SKM-1 (cell line): ENCODE results near the gene NCKAP5.

Experiments used
- DNase-seq: peaks from one replicate; lab custom pipeline; 2025; ENCODE audit not compliant: unreplicated experiment; lab: John Stamatoyannopoulos, UW

NCKAP5 gene

DNA sequence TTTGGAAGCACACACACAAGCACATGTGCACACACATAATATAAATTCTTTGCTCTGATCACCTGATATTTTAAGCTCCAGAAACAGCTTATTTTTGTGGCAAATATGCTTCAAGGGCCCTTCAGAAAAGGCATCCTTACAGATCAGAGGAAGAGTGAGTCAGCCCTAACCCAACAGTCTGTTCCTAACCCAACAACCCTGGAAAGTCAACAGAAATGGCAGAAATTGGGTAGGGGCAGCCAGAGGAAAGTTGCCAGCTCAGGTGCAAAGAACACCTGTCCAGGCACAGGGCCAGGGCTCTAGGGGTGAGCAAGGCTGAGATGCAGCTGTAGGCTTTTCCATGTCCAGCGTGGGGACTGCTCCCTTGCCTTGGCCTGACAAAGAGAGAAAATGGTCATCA lies 6.4 kb upstream of the NCKAP5 start:
- DNase-seq, result no peak

DNA sequence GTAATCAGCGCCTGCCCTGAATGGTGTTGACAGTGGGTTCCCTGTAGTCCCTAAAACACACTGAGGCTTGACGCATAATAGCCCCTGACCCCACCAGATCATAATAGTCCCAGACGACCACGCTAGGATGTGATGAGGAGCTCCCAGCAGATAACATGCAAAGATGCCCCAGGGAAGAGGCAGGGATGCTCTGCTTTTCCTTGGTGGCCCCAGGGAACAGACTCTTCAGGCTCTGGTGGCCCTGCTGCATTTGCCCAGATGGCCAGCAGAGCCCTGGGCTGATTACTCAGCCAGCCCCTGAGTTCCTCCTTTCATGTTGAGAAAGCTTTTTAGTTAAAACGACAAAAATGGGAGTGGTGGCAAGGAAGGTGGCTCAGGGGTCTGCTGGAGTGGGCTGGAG lies 5.9 kb upstream of the NCKAP5 start:
- DNase-seq, result no peak

DNA sequence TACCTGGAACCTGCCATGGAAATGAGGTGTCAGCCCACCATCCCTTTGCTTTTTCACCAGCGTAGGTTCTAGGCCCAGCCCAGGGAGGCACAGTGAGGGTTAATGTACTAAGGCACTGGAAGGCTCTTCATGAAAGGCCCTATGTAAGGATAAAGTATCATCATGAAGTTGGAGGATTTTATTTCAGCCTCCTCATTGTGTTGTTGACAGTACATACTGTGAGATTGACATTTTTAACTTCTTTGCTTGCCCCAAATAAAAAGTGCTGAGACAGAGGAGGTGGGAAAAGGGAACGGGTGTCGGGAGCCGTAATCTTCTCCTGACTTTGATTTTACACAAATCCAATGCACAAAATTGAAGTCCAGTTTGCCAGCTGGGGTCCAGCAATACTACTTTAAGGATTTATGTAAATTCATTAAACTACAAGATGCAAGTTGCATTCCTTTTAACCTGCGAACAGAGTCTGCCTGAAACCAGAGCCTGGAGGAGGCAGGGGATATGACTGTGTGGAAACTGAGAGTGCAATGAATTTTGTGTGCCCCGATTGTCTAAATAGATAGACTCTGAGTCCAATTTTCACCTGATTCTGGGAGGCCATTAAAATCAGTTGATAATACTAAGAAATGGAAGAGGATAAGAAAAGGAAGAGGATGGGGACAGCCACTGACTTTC lies 5.4 kb upstream of the NCKAP5 start:
- DNase-seq, result no peak

DNA sequence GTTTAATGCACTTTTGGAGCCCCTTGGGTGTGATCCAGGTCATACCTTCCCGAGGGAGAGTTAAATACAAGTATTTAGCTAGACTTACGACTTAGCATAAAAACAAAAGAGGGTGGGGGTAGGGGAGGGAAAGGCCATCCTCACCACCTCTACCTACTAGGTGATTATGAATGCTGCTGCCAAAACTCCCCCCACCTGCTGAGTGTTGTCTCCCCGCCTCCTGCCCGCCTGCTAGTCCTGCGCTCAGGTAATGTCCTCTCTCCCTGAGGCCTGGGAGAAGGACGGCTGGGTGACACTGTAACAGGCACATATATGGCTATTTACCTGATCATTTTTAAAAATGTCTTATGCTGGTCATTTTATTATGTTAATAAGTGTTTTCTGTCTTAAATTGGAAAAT lies 3.0 kb upstream of the NCKAP5 start:
- DNase-seq, result no peak

DNA sequence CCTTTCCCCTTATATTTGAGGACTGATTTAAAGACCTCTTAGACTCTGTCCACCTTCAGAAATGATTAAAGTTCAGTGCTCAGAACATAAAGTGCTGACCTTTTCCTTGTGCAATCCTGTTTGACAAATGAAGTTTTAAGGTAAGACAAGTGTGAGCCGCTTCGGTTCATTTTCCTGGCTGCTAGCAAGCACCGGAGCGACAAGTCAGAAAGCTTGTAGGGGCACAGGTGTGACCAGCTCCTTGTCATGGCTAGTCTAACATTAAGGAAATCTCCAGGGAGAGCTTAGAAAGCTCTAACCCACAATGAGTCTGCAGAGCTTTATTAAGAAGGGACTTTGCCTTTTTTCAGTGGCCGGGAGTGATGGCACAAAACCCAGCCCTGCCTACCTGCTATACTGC lies 2.3 kb upstream of the NCKAP5 start:
- DNase-seq, result no peak

DNA sequence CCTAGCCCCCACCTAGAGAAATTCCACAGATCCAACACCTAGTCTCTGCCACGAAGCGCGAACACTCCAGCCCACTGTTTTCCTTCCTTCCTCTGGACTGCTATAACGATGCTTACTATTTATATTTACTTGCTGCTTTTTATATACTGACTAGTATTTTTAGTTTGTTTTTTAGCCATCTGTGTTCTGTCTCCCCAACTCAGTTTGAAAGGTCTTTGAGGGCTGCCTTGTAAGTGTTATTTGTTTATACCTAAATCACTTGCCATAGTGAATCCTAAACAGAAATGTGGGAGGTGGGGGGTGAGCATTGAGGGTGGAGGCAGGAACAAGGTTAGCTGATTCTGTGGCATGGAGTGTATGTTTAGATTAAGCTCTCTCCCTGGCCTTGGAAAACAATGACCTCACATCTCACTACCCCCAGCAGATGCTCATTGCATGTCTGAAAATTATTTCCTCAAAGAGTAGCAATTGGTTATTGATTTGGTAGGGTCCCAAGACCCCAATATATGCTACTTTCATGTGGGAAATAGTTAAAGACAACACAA lies 1.1 kb upstream of the NCKAP5 start:
- no peak for DNase-seq

DNA sequence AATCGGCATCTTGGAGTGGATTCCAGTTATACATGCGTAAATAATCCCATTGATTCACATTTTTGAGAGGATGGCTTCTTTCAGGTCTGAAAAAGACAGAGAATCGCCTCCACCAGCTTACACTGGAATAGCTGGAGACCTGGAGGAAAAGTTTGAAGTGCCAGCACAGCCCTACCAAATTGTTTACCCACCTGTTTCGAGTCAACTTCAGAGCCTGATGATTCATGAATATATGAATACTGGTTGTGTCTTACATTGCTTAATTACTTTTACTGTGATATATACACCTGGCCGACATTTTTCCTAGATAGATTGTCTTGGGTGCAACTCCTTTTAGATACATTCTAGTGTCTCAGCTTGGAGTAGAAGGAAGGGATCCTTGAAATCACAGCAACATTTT lies 335 bp upstream of the NCKAP5 start:
- DNase-seq, result no peak

DNA sequence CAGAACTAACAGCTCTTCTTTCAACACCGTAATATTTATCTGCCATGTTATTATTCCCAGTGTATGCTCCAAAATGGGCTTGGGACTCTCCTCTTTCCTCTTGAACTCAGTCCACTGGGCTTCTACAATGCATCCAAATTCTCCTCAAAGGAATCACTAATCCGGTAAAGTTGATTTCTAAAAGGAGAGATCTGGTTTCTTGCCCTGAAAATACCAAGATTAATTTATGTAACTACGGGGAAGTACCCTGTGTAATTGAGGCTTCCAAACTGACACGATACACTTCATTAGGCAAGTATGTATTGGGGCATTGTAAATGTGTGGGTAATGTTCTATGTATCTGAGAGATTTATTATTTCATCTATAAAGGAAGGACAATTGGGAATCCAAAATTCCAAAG lies 5.7 kb downstream of the NCKAP5 start:
- DNase-seq, result no peak

DNA sequence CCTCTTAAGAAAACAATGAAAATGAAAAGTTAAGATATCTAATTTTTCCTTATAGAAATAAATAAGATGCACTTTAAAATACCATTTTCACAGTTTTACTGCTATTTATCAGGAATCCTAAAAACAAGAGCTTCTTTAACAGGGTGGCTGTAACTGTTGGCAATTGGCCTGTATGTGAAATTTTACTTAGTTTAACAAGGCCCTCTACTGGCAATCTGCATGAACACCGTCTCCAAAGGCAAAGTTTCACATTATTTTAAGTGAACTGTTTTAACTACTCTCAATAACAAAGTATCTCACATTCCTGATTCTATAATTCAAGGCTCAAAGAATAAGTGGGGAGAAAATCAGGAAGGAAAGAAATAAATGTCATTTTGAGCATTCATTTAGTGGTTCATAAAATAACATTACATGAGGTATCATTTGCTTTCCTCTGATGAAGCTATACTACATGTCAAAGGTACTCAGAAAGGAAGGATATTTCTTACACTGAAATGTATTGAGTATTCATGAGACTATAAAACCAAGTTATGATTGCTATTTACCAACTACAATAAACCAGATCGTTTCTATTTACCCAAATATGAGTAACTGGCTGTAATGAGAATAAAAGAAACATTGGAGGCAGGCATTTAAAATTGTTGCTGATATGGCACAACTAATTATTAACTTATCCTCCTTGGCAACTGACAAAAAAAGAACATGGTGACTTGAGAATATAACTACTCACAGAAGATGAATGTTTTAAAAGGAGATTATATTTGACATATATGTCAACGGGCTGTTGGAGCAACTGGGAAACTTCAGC lies 7.0 kb downstream of the NCKAP5 start:
- peak; percentile 9 for DNase-seq

DNA sequence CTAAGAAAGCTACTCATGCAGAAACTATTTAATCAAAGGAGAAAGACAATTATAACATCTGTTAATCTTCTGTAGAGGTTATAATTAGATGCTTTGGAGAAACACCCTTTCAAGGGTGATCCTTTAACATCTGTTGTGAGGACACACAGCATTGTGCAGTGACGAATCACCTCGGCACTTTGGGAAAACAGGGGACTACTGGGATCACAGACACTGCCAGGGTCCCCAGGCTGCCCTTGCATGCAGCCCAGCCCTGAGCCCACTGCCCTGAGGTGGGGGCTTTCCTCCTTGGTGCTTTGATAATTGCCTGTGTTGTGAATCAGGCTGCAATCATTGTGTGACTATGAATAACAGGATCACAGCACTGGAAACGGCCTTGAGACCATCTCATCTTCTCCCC lies 10.6 kb downstream of the NCKAP5 start:
- no peak for DNase-seq

DNA sequence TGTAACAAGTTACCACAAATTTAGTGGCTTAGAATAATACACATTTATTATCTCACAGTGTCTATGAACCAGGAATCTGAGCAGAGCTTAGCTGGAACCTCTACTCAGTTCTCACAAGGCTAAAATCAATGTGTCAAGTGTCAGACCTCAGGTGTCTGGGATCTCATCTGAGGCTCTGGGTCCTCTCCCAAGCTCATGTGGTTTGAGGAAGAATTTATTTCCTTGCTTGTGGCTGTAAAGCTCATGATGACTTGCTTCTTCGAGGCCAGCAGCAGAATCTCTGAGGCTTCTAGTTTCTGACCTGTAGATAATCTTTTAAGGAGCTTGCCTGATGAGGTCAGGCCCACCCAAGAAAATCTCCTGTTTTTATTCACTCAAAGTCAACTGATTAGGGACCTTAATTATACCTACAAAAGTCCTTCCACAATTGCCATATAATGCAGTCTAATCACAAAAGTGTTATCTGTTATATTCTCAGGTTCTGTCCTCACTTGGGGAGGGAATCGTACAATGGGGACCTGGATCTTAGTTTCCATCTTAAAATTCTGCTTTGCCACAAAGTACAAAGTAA lies 14.3 kb downstream of the NCKAP5 start:
- no peak for DNase-seq

DNA sequence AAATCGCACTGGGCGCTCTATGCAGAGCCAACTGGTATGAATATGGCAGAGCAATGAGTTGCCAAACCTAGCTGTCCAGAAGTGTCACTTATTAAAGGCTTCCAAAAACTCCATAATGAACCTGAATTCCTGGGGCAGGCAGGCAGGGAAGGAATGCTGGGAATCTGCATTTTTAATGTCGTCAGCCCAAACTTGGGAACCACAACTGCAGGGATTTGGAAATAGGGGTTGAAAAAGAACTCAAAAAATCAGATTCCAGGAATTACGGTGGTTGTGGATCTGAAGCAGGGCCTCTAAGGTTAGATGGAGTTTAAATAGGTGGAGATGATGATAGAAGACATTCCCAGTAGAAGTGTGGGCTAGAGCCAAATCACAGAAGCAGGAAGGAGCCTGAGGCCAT lies 15.0 kb downstream of the NCKAP5 start:
- no peak for DNase-seq

DNA sequence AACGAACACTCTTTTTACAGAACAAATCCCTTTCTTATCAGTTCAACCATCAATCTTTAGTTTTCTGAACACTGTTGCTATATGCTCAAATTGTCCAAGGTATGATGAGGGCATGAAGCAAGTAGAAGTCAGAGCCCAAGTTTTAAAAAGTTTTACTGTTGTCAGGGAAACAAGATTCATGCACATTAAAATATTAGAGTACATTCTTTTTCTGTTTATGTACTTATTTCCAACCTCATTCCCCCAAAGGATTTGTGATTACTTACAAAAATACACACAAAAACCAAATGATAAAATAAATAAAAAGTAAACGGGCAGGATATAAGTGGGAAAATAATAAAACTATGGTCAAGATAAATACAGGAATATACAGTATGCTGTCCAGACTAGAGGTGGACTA lies 15.4 kb downstream of the NCKAP5 start:
- DNase-seq, result no peak

DNA sequence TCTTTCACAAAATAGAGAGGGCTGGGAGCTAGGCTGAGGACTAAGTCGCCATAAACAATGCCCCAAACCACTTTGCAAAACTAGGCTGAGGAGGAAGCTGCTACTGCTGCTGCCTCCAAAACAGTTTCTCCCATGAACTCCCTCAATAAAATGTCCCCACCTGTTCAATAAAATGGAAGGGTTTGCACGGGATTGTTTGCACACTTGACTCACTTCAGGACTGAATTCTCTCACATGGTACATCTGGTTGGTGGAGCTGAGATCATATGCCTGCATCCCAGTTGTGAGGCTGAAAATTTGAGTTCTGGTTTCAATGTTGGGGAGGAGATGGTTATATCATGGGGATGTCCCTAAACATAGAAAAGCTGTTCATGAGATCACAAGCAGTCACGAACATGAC lies 26.5 kb downstream of the NCKAP5 start:
- DNase-seq, result no peak

DNA sequence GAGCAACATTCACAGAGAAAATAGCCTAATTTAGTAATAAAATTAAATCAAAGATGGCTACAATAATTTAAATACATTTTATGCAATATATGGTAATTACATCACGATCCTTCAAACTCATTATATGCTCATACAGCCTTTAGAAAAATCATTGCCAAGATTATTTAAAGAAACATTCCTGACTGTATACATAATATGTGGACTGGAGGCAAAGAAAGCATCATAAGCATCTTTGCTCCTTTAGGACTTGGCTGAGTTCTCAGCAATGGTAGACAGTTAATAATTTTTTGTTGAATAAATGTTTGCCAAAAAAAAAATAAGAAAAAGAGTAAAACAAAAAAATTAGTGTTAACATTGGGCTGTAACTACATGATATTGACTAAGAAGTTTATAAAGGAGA lies 26.9 kb downstream of the NCKAP5 start:
- no peak for DNase-seq

DNA sequence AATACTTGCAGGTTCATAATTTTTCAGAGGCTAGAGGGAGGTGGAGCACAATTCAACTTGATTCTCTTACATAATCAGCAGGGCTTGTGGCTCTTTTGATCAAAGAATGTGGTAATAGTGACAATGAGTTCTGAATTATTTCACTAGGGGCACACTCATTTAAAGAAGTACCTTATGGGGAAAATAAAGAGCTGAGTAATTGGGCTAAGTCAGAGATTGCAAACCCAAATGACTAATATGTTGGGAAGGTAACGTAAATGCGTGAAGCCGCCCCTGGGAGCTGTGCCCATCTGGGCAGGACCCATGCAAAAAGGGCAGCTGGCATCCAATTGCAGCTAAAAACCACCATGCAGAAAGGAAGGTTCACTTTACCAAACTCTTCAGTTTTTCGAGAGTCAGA lies 35.3 kb downstream of the NCKAP5 start:
- DNase-seq, result no peak

DNA sequence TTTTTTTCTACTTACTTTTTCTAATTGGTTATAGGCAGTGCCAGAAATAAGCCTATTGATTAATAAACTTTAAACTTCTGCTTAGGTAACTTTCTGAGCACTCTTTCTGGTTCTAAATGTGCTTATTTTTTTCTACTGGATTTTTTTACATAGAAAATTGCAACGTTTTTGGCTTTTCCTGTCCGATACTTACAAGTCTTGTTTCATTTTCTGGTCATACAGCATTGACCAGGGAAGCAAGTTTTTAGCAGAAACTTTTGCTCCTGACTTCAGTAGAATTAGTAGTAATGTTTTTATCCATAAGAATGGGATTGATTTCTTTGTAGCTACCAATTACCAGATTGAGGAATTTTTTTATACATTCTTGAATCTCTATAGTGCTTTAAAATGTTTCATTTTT lies 36.9 kb downstream of the NCKAP5 start:
- DNase-seq, result no peak

DNA sequence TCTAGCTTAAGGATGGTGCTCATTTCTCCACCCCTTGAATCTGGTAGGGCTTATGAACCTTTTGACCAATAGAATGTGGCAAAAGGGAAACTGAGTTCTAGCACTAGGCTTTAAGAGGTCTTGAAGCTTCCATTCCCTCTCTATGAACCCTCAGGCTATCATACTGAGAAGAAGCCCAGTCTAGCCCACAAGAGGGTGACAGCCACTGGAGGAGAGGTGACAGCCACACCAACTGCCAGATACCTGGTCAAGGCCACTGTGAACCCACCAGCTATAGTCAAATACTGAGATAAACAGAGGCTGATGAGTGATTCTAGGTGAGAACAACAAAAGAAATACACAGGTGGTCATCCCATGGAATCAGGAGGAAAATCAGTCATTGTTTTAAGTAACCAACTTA lies 37.6 kb downstream of the NCKAP5 start:
- no peak for DNase-seq

DNA sequence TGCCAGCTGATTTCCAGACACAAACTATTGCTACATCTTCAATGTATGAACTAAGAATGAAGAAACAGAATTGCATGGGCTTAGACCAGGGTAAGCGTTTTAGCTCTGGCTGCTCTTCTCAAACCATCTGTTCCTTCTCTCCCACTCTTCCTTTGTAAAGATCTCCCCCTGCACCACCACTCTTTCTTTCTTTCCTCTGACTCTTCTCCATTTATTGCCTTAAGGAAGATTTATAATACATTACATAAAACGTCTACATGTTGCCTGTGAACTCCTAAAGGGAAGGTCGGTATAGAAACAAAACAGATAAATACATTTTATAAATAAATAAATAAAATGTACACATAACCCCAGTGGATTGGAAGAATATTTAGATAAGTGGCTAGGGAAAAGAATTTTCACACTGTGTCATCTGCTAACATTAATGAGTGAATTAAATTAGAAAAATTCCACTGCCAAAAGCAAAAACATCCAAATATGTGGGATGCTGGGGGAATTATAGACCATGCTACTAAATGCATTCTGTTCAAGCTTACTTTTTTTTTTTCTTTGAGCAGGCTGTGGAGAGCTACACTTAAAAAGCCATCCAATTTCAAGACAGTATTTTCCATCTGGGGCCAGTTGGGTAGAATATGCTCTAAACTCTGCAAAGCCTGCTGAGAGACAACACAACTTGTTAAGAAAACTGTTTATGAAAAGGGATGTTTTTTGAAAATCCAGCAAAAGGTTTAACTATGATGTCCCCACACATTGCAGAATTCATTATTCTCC lies 41.5 kb downstream of the NCKAP5 start:
- DNase-seq, result no peak

DNA sequence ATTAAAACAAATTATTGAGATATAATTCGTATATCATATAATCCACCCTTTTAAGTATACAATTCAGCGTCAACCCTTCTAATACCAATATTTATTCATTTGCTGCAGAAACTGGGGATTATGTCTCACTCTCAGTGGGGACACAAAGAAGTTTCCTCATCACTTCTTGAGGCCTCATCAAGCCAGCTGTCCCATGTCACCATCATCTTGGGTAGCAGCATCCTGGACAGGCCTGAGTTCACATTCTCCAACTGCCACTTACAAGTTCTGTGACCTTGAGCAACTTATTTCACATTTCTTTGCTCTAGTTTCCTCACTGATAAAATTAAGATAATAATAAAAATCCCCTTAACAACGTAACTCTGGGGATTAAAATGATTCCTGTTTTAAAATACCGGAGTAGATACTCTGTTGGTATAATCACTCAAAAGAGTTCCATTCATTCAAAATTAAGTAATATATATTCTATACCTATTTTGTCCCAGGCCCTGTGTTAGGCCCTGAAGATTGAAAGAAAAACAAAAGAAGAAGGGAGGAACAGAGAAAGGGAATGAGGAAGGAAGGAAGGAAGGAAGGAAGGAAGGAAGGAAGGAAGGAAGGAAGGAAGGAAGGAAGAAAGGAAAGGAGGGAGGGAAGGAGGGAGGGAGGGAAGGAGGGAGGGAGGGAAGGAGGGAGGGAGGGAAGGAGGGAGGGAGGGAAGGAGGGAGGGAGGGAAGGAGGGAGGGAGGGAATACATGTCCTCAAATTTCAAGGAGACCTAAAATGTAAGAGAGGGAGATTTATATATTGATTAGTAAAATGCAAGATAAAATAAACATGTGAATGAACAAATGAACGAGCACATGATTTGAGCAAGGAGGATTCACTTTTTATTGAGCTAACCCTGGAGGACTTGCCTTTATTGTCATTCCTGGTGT lies 42.4 kb downstream of the NCKAP5 start:
- no peak for DNase-seq
